Epithelial cell of prostate (primary cell): ENCODE measurements around the gene SULT1C4.
"Not testable (repeated sequence)": the region's sequence is repeated elsewhere in the genome, so short reads cannot be mapped to it uniquely, and the experiment has no call there.

Source experiments
- DNase-seq: peaks from one replicate; pipeline ENCODE4 v3.0.0-alpha.2; 2011; ENCODE audit warnings: low read depth, low spot score
- H3K27ac ChIP-seq: fragments of 450-650 bp; 2 replicates; pipeline ENCODE4 v1.5.1; 2017; ENCODE audit warnings: mild to moderate bottlenecking

SULT1C4 gene

GRCh38 chr2:108377815-108378630, at the start of gene SULT1C4:
Gene SULT1C4, plus strand, starts transcription at chr2:108377954. Its CDS starts 384 bp downstream, at chr2:108378338.
- DNase-seq, result no peak
- H3K27ac ChIP-seq, result no peak within 1 kb of the TSS

- DNase-seq, result no peak
- no peak overlapping the region for H3K27ac ChIP-seq
Observed at GRCh38 chr2:108329771-108330170, 48.0 kb upstream of the SULT1C4 start.

GRCh38 chr2:108330979-108331378, 46.8 kb upstream of the SULT1C4 start:
- DNase-seq, result no peak

GRCh38 chr2:108345951-108346350, 31.8 kb upstream of the SULT1C4 start:
- H3K27ac ChIP-seq, result no peak overlapping the region
- no peak for DNase-seq

More at GRCh38 chr2:108330979-108331378, 46.8 kb upstream of the SULT1C4 start:
- H3K27ac ChIP-seq, result no peak overlapping the region

- DNase-seq, result no peak
Observed at GRCh38 chr2:108346827-108347226, 30.9 kb upstream of the SULT1C4 start.

GRCh38 chr2:108347786-108348185, 30.0 kb upstream of the SULT1C4 start:
- no peak for DNase-seq
- H3K27ac ChIP-seq, result no peak overlapping the region

More at GRCh38 chr2:108346827-108347226, 30.9 kb upstream of the SULT1C4 start:
- H3K27ac ChIP-seq, result no peak overlapping the region

- no peak overlapping the region for H3K27ac ChIP-seq
- no peak for DNase-seq
Observed at GRCh38 chr2:108348816-108349570, 28.8 kb upstream of the SULT1C4 start.

GRCh38 chr2:108349571-108349928, 28.2 kb upstream of the SULT1C4 start:
- no peak overlapping the region for H3K27ac ChIP-seq
- no peak for DNase-seq

- DNase-seq, result no peak
- no peak overlapping the region for H3K27ac ChIP-seq
Observed at GRCh38 chr2:108351889-108352288, 25.9 kb upstream of the SULT1C4 start.

- no peak overlapping the region for H3K27ac ChIP-seq
- DNase-seq, result no peak
Observed at GRCh38 chr2:108354136-108354535, 23.6 kb upstream of the SULT1C4 start.

GRCh38 chr2:108355906-108356734, 21.6 kb upstream of the SULT1C4 start:
- H3K27ac ChIP-seq, result no peak overlapping the region
- DNase-seq, result no peak

- H3K27ac ChIP-seq, DNase-seq: not testable (repeated sequence)
Observed at GRCh38 chr2:108359336-108359735, 18.4 kb upstream of the SULT1C4 start.

- no peak for DNase-seq
- H3K27ac ChIP-seq, result no peak overlapping the region
Observed at GRCh38 chr2:108360776-108361468, 16.8 kb upstream of the SULT1C4 start.

- no peak for DNase-seq
- H3K27ac ChIP-seq, result peak overlapping the region; percentile 37
Observed at GRCh38 chr2:108363024-108363907, 14.5 kb upstream of the SULT1C4 start.

GRCh38 chr2:108363908-108364225, 13.9 kb upstream of the SULT1C4 start:
- H3K27ac ChIP-seq, result peak overlapping the region; percentile 37
- DNase-seq, result no peak

GRCh38 chr2:108364676-108365297, 13.0 kb upstream of the SULT1C4 start:
- H3K27ac ChIP-seq, result peak overlapping the region; percentile 37
- no peak for DNase-seq

GRCh38 chr2:108365656-108366055, 12.1 kb upstream of the SULT1C4 start:
- no peak for DNase-seq
- no peak overlapping the region for H3K27ac ChIP-seq

GRCh38 chr2:108367014-108367413, 10.7 kb upstream of the SULT1C4 start:
- DNase-seq, result no peak
- no peak overlapping the region for H3K27ac ChIP-seq
